CMK (cell line): ENCODE results near the gene PLEKHF1.
"Not testable (repeated sequence)": the region's sequence is repeated elsewhere in the genome, so short reads cannot be mapped to it uniquely, and the experiment has no call there.

Experiments used
- DNase-seq: peaks from one replicate; pipeline ENCODE4 v3.0.0-alpha.2; 2010; ENCODE audit warnings: low read depth

The PLEKHF1 gene

GRCh38 chr19:29664753-29665214 is 477 bp upstream of the PLEKHF1 start:
- DNase-seq, result no peak

GRCh38 chr19:29665826-29666577 is 741 bp downstream of the PLEKHF1 start:
- no peak for DNase-seq

GRCh38 chr19:29666578-29667386 is 1.5 kb downstream of the PLEKHF1 start:
- DNase-seq, result no peak

- no peak for DNase-seq
These were observed 2.1 kb downstream of the PLEKHF1 start for GRCh38 chr19:29667387-29667783.

- DNase-seq, result no peak
These were observed 2.7 kb downstream of the PLEKHF1 start for GRCh38 chr19:29667901-29668341.

DNA sequence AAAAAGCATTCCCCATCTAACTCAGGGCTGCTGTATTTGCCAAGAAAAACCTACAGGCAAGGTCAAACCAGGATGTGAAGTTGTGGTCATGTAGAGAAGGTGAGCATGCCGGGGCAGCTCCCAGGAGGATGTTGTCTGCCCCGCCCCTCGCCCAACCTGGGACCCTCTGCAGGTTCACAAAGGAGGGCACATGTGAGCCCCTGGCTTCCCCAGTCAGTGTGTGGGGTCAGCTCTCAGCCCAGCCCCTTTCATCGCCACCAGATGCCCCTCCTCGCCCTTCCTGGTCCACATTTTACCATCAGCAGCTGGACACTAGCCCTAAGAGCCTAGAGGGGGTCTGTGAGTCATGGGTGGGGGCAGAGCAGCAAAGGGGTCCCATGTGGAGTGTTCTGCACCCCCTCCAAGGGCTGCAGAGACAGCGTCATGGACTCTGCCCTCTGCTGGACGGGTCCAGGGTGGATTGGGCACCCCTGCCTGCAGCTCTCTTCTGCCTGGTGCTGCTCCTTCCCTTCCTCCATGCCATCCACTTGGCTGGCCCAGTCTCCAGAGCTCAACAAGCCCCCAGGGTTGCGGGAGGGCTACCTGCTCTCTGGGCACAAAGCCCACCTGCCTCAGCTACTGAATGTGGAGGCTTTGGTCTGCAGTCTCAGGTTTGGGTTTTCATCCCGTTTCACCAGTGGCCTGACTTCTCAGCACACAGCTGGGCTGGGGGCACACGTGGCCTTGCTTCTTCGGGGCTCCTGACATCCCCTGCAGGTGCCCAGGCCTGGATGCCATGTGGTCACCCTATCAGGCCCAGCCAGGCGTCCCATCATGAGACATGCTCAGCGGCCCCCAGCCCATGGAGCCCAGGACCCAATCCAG is 3.7 kb downstream of the PLEKHF1 start:
- DNase-seq, result no peak

DNA sequence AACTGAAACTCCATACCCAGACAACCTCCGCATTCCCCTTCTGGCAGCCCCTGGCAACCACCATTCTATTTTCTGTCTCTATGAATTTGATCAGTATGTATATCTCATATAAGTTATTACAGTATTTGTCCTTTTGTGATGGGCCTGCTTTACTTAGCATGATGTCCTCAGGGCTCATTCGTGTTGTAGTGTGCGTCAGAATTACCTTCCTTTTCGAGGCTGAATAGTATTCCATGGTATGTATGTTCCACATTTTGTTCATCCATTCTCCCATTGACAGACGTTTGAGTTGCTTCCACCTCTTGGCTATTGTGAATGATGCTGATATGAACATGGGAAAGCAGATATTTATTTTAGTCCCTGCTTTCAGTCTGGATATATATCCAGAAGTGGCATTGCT is 5.0 kb downstream of the PLEKHF1 start:
- no peak for DNase-seq

DNA sequence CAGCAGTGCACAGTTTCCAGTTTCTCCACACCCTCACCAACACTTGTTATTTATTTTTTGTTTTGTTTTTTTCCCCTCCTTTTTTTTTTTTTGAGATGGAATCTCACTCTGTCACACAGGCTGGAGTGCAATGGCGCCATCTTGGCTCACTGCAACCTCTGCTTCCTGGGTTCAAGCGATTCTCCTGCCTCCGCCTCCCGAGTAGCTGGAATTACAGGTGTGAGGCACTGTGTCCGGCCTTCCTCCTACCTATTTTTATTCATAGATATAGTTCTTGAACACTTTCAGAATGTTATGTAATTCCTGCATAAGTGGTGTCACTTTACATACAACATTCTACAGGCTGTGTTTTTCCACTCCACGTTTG is 5.7 kb downstream of the PLEKHF1 start:
- not testable (repeated sequence) for DNase-seq

GRCh38 chr19:29671393-29672160 is 6.3 kb downstream of the PLEKHF1 start:
- DNase-seq, result no peak

GRCh38 chr19:29672319-29672932 is 7.2 kb downstream of the PLEKHF1 start:
- DNase-seq, result no peak

DNA sequence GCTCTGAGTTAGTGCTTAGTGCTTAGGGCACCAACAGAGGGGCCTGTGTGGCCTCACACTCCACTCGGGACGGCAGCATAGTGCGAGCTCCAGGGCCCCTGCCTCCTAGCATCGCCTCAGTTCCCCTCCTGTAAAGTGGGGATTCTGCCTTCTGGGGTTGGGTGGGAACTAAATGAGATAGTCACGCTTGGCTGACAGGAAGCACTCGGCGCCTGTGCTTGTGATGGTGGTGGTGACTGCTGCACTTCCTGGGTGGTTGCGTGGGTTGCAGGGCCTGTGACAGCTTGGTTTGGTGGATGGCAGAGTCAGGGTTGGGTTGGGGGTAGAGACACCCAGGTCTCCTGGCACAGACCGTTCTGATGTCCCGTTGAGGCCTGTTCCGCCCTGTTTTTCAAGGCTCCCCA is 7.7 kb downstream of the PLEKHF1 start:
- DNase-seq, result no peak

GRCh38 chr19:29673451-29674371 is 8.4 kb downstream of the PLEKHF1 start:
- no peak for DNase-seq

DNA sequence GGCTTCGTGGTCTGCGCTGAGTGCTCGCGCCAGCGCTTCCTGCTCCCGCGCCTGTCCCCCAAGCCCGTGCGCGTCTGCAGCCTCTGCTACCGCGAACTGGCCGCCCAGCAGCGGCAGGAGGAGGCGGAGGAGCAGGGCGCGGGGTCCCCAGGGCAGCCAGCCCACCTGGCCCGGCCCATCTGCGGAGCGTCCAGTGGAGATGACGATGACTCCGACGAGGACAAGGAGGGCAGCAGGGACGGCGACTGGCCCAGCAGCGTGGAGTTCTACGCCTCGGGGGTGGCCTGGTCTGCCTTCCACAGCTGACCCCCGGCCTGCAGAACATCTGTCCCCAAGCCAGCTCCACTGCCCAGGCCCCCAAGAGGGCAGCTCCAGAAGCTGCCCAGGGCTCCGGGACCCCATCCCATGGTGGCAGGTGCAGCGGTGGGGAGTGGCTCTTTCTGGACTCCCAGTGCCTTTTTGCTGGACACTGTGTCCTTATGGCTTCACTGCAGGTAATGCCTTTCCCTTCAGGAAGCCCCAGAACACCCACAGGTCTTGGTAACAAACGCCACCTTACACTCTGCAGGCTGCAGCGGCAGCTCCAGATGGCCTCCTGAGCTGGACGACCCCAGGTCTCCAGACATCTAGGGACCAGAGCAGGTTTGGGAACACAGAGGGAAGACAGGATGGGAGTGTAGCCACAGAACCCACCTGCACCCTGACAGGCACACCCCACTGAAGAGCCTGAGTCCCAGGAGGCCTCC is 9.3 kb downstream of the PLEKHF1 start:
- DNase-seq, result no peak

DNA sequence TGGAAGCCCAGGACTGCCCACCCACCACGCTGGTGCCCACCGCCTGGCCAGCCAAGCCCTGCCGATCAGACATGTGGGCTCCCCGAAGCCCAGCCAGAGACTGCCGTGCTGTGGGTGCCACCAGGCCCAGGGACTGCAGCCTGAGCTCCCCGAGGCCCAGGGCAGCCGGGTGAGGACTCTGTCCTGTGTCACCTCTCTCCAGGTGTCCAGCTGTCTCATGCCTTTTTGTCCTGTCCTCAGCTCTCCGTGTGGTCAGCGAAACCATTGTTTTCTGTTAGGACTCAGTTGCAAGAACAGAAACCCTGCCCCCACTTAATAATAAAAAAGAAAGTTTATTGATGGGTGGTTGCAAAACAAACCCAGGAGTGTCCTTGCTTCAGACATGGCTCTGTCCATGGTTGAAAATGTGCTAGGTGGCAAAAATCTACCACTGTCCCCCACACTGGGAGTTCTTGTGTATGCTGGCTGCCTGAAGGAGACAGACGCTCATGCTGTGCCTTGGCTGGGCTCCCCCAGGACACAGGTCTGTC is 9.9 kb downstream of the PLEKHF1 start:
- DNase-seq, result no peak

- no peak for DNase-seq
These were observed 10.5 kb downstream of the PLEKHF1 start for GRCh38 chr19:29675650-29676186.

- DNase-seq, result no peak
These were observed 11.3 kb downstream of the PLEKHF1 start for GRCh38 chr19:29676586-29676985.

DNA sequence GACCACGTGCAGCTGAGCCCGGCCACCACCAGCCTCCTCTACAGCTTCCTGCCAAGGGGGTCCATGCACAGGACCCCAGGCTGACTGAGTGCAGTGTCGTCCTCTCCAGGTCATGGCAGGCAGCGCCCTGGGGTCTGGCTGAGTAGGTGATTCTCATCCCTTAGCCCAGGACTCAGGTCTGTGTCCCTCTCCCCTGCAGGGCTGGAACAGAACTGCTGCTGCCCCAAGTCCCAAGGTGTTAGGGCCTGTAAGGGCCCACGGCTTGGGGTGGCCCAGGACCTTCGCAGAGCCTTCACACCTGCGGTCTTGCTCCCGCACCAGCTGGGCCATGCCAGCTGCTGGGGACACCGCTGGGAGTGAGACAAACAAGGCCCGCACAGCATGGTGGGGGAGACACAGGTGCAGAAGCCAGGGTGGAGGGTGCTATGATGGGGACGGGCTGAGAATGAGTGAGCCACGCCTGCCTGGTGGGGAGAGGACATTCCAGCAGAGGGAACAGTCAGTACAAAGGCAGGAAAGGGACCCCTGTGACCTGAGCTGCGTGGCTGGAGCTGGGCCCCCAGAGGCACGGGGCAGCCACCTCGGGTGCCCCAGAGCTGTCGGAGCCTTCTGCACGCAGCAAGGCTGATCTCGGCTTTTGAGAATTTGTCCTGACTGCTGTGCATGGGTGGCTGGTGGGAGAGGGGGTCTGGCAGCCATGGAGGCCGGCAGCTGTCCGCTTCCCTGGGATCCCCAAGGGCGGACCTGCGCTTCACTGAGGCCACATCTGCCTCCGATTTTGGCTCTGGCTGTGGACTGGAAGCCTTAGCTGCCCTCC is 11.9 kb downstream of the PLEKHF1 start:
- no peak for DNase-seq
